PC-3 (cell line): Measurements from ENCODE around the gene NCOR2.

Source experiments
- CTCF ChIP-seq: fragments of 300-600 bp; sonication (generic); conservative IDR thresholded peaks from 2 replicates; pipeline ENCODE4 v1.5.1; 2017; ENCODE audit warnings: antibody characterized with exemption, low read depth, mild to moderate bottlenecking, low read length
- EZH2 ChIP-seq: fragments of 300-600 bp; sonication (generic); IDR thresholded peaks from one replicate; pipeline ENCODE4 v1.6.1; 2017; ENCODE audit warnings: antibody characterized with exemption, mild to moderate bottlenecking, low read length; ENCODE audit not compliant: unreplicated experiment

GRCh38 chr12:124550123-124551089 is 17.0 kb downstream of the NCOR2 start:
- TF ChIP-seq CTCF (no peak), EZH2 (no peak)
